Naive B cell (primary cell): ENCODE data around the gene FOCAD. TPM values are rescaled to one million over a fixed set of nuclear protein-coding genes. Genes with fewer than 3 reads are reported as not detected.
A peak's percentile ranks its signal among the peaks of the same experiment; 100 is the strongest.

Source experiments
- ATAC-seq, 2 donors: fragments of 150-1000 bp; cut with Tn5 transposase; 2 replicates each; pipeline ENCODE4 v1.10.0; 2021; ENCODE audit warnings: low read depth in 2 of 2, mild to moderate bottlenecking in 2 of 2, moderate library complexity in 2 of 2
- DNase-seq: peaks from one replicate; pipeline ENCODE4 v3.0.0; 2022
- H3K27ac Mint-ChIP-seq, 6 donors: one replicate each; pipeline ENCODE4 v1.8.0; 2020 to 2022; ENCODE audit warnings: mild to moderate bottlenecking in 6 of 6, mixed read lengths in 6 of 6, moderate library complexity in 5 of 6, inconsistent platforms in 2 of 6
- H3K27me3 Mint-ChIP-seq, 3 donors: one replicate each; pipeline ENCODE4 v1.8.0; 2021 to 2022; ENCODE audit warnings: mixed read lengths in 3 of 3, mild to moderate bottlenecking in 1 of 3
- H3K36me3 Mint-ChIP-seq, 2 donors: one replicate each; pipeline ENCODE4 v1.8.0; 2020 to 2022; ENCODE audit warnings: mixed read lengths in 2 of 2, inconsistent platforms in 1 of 2, mild to moderate bottlenecking in 1 of 2
- H3K4me1 Mint-ChIP-seq, 3 donors: one replicate each; pipeline ENCODE4 v1.8.0; 2020 to 2022; ENCODE audit warnings: mixed read lengths in 3 of 3, inconsistent platforms in 1 of 3, mild to moderate bottlenecking in 1 of 3, moderate library complexity in 1 of 3
- H3K4me3 Mint-ChIP-seq, 8 donors: one replicate each; pipeline ENCODE4 v1.8.0; 2020 to 2022; ENCODE audit warnings: mild to moderate bottlenecking in 8 of 8, mixed read lengths in 8 of 8, moderate library complexity in 8 of 8, inconsistent platforms in 2 of 8
- H3K9me3 Mint-ChIP-seq, 7 donors: one replicate each; pipeline ENCODE4 v1.8.0; 2020 to 2022; ENCODE audit warnings: mixed read lengths in 7 of 7, mild to moderate bottlenecking in 5 of 7, inconsistent platforms in 2 of 7, moderate library complexity in 1 of 7
- polyA plus RNA-seq, 6 donors: library from polyadenylated mRNA; unstranded; fragments of 300-500 nt; fragmentation: Illumina TruSeq; gene quantifications; one replicate each; pipeline ENCODE4 v1.2.3, GENCODE V29; 2021; ENCODE audit warnings: low read depth in 6 of 6

FOCAD gene
- polyA plus RNA-seq, 6 donors from 2014 or later = 3.0 to 9.2 (median 5.5) TPM

DNA sequence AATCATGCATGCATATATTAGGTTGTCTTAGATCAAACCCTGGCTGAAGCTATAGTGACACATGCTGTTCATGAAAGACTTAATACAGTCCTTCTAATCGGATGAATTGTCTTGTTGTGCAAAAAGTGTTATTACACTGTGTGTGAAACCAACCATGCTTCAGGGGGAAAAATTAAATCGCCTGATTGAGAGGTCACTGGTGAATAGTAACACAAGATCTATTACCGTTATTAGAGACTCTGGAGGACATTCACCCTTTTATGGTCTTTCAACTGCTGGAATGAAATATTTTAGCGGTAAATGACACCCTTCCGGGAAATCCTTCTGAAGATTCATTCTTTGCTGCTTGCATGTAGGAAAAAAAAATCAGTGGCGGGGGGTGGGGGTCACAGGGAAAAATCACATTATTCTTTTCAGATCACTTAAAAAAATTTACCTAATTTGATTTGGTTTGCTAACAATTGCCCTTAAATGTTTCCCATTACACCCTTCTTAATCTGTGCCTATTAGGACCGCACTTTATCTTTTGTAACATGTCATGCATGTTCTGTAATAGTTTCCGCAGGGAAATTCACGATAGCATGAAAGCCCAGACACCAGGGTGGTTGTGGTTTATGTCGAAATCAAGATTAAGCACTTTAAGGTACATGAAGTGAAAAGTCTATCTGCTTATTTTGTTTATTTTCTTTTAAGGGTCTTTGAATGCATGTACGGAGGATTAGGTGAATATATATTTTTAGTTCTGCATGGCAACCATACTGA lies 120.6 kb downstream of the FOCAD start:
- ATAC-seq (no peak), DNase-seq (no peak)
- no peak overlapping the region for H3K4me3 Mint-ChIP-seq
- no peaks in the 10 kb centered on the region for H3K27me3 Mint-ChIP-seq
- H3K36me3 Mint-ChIP-seq = no peaks in the 10 kb centered on the region
- H3K27ac Mint-ChIP-seq = peak overlapping the region in 1 of 6 donors; percentile 7
- H3K4me1 Mint-ChIP-seq = peaks cover 0 to 7% (median 0%) of the 10 kb centered on the region in 3 donors
- peaks cover 0 to 2% (median 0%) of the 10 kb centered on the region in 7 donors for H3K9me3 Mint-ChIP-seq

DNA sequence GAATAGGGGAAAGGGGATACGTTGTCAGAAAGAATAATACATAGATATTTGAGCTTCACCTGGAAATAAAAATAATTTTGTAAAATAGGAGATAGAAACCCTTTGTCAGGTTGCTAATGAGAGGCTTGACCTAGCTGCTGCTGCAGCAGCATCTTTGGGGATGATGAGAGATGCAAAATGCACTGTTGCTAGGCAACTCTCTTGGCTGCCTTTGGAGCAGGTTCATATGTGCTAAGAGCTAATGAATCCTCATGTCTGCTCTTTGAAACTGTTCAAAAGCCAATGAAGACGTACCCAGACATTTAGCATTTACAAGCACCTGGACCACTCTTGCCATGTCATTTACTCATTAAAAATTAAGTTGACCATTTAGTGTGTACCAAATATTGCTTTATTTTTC lies 121.7 kb downstream of the FOCAD start:
- H3K4me3 Mint-ChIP-seq = no peak overlapping the region
- H3K36me3 Mint-ChIP-seq = no peaks in the 10 kb centered on the region
- DNase-seq (no peak), ATAC-seq (no peak)
- no peaks in the 10 kb centered on the region for H3K9me3 Mint-ChIP-seq
- H3K4me1 Mint-ChIP-seq = peaks cover 0 to under 1% (median 0%) of the 10 kb centered on the region in 3 donors
- no peaks in the 10 kb centered on the region for H3K27me3 Mint-ChIP-seq
- H3K27ac Mint-ChIP-seq = no peak overlapping the region

DNA sequence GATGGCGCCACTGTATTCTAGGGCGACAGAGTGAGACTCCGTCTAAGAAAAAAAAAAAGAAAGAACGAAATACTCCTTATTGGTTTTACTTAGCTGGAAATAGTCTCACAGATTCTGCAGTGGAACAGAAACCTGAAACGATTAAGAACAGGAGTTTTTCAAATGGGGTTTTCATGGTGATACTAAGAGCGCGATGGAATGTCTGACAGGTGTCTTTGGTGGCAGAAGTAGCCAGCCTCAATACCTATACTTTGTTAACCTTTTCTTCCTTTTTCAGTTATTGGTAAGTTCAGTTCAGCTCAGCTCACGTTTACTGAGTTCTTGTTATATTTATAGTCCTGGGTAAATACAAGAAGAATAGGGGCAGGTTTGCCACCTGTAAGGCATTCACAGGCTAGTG lies 123.9 kb downstream of the FOCAD start:
- Mint-ChIP-seq H3K4me3 (no peak overlapping the region), H3K9me3 (no peaks in the 10 kb centered on the region), H3K27ac (no peak overlapping the region), H3K27me3 (no peaks in the 10 kb centered on the region), H3K36me3 (no peaks in the 10 kb centered on the region), H3K4me1 (no peaks in the 10 kb centered on the region)
- DNase-seq (no peak), ATAC-seq (no peak)

DNA sequence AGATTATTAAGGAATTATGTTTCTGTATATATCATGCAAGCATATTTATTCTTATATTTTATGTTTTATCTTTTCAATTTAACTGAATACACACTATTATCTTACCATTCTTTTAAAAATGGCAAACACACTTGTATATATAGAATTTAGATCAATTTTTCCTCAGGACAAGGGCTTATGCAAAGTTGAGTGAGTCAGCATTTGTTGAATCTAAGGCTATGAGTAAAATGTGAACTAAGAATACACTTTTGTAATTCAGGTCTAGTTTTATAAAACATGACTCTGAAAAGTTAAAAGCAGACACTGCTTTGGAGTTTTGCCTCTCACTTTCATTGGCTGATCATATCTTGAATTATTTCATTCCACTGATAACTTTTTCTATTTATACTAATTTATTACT lies 127.8 kb downstream of the FOCAD start:
- ATAC-seq = no peak
- Mint-ChIP-seq H3K4me1 (peaks cover 7 to 8% (median 8%) of the 10 kb centered on the region in 3 donors), H3K9me3 (no peaks in the 10 kb centered on the region), H3K27me3 (no peaks in the 10 kb centered on the region), H3K27ac (no peak overlapping the region), H3K36me3 (no peaks in the 10 kb centered on the region), H3K4me3 (no peak overlapping the region)
- DNase-seq = no peak

DNA sequence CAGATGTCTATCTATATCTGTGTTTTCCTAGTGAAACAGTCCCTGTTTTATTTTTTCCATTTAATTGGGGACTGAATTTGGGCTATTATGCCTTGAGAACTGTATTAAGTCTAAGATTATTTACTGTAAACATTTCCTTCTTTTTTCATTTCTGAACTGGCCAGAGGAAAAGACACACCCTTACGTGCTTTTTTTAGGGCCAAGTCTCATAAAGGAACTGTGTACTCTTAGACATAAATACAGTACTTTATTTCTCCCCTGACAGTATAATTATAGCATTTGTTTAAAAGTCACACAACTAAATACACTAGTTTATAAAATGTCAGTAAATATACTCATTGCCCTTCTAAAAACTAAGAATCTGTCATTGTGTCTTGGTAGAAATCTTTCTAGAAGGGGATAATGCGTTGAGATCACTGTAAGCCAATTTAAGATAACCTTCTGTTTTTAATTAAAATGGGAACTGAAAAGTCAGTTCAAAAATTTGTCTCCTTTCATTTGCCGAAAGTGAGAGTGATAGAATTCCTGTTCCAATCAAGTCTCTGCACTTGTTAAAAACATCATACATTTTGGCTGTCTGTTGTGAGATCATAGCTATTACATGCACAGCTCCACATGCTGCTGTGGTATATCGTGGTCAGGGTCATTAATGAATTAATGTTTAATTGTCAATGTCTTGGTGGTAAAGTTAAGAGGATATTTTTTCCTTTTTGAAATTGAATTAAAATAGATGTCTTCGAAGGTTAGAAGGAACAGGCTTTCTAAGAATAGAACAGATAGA lies 132.1 kb downstream of the FOCAD start:
- peaks cover 7 to 12% (median 8%) of the 10 kb centered on the region in 3 donors for H3K4me1 Mint-ChIP-seq
- peak overlapping the region in 4 of 6 donors; percentile 4 to 44 (median 8) for H3K27ac Mint-ChIP-seq
- DNase-seq = no peak
- H3K9me3 Mint-ChIP-seq = no peaks in the 10 kb centered on the region
- no peak for ATAC-seq
- peak overlapping the region in 3 of 8 donors; percentile 17 to 58 (median 27) for H3K4me3 Mint-ChIP-seq
- no peaks in the 10 kb centered on the region for H3K27me3 Mint-ChIP-seq
- H3K36me3 Mint-ChIP-seq = no peaks in the 10 kb centered on the region

DNA sequence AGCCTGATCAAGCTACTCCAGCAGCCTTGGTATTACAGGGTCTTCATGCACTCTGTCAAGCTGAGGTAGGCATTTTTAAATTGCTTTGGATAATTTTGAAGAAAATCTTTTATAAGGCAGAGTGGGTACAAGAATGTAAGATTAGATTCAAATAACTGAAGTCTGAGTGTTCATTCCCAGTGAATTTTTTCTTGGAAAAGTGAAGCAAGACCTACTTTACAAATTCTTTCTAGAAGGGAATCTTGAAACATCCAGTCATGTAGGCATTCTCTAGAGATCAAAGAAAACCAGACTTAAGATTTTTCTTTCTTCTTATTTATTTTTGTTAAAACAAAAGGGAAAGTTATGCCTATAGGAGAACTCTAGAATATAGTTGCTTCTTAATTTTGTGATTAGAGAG lies 139.0 kb downstream of the FOCAD start:
- Mint-ChIP-seq H3K27me3 (no peaks in the 10 kb centered on the region), H3K36me3 (peaks cover 10 to 30% of the 10 kb centered on the region in 2 donors), H3K4me1 (no peaks in the 10 kb centered on the region), H3K9me3 (no peaks in the 10 kb centered on the region), H3K27ac (no peak overlapping the region), H3K4me3 (no peak overlapping the region)
- ATAC-seq (no peak), DNase-seq (no peak)

DNA sequence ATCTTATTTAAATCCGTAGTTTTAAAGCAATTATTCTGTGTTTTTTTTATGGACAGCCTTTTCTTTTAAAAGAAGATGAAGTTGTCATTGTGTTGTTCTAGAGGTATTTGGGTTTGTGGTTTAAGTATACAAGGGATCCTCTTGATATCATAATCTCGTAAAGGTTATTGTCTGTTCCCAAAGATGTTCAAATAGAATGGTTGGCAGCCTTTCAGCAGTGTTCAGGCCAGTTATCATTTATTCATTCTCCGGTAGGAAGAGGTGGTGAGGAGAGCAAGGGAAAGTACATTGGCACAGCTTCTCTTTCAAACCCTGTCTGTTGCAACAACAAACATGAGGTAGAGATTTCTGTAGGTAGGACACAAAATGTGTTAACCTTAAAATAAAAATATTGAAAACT lies 147.0 kb downstream of the FOCAD start:
- Mint-ChIP-seq H3K27ac (no peak overlapping the region), H3K36me3 (peaks cover 10 to 16% of the 10 kb centered on the region in 2 donors), H3K9me3 (peaks cover 0 to 4% (median 0%) of the 10 kb centered on the region in 7 donors), H3K4me3 (no peak overlapping the region), H3K27me3 (no peaks in the 10 kb centered on the region), H3K4me1 (no peaks in the 10 kb centered on the region)
- no peak for ATAC-seq
- no peak for DNase-seq

DNA sequence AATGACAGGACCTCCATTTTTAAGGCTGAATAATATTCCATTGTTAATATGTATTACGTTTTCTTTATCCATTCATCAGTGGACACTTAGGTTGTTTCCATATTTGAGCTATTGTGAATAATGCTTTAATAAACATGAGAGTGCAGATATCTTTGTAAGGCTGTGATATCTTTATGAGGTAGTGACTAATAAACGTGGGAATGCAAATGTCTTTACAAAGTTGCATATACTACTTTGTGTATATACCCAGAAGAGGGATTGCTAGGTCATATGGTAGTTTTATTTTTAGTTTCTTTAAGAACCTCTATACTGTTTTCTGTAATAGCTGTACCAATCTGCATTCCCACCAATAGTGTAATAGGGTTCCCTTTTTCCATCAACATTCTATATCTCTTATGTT lies 148.7 kb downstream of the FOCAD start:
- DNase-seq (no peak), ATAC-seq (no peak)
- Mint-ChIP-seq H3K27me3 (no peaks in the 10 kb centered on the region), H3K9me3 (peaks cover 0 to 4% (median 0%) of the 10 kb centered on the region in 7 donors), H3K27ac (no peak overlapping the region), H3K36me3 (peaks cover under 1 to 2% of the 10 kb centered on the region in 2 donors), H3K4me1 (no peaks in the 10 kb centered on the region), H3K4me3 (no peak overlapping the region)

DNA sequence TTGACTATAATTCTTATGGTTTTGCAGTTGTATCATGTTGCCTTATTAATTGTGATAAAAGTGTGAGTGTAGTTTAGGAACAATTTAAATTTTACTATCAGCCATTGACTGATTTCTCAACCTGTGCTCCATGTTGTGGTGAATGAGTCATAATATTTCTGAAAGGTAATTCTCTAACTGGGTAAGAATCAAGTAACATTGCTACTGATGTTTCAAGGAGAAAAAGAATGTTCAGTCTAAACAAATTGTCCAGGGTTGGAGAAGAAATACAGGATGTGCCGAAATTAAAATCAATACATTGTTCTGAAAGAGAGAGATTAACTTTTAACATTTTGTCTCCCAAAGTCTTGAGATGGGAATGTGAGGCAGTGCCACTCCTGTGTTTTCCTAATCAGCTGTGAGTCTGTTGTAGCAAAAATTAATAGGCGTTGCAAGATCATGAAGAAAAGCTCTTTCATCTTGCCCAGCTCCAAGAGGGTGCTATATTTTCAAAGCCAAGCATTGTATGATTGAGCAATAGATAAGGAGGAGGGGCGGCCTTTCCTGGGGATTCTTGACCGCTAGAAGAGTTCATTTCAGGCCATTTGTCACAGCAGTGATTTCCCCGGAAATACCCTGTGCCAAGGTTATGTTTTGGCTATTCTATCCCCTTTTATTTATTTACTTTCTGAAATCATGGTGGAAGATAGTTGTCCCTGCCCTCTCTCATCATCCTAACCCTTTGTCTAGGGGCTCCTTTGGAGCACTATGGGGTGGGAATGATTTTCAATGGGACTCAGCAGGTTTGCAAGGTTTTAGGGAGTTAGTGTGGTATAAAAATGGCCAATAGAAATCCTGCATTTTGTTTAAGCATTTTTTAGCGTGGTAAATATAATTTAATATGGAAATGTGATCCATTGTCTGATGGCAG lies 151.6 kb downstream of the FOCAD start:
- Mint-ChIP-seq H3K36me3 (no peaks in the 10 kb centered on the region), H3K4me1 (no peaks in the 10 kb centered on the region), H3K27ac (no peak overlapping the region), H3K4me3 (no peak overlapping the region), H3K9me3 (peaks cover 0 to 2% (median 0%) of the 10 kb centered on the region in 7 donors), H3K27me3 (no peaks in the 10 kb centered on the region)
- DNase-seq = no peak
- ATAC-seq = no peak

DNA sequence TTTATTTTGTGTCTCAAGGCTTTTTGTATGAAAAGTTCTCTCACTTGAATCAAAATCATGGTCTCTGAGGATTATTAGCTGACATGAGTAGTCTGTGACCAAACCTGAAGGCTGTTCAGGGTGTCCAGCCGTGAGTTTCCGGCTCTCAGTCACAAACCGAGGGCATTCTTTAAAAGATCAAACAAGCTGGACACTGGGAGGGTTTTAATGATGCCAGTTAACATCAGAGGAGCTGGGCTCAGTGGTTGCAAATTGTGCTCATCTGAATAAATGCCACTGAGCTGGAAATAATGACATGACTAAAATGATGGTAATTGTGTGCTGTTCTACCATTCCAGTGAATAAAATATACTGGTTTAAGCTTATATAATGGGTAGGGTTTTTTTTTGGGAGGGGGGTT lies 153.1 kb downstream of the FOCAD start:
- H3K36me3 Mint-ChIP-seq = peaks cover 9% of the 10 kb centered on the region in 2 donors
- peaks cover 0 to 10% (median 3%) of the 10 kb centered on the region in 7 donors for H3K9me3 Mint-ChIP-seq
- no peak overlapping the region for H3K4me3 Mint-ChIP-seq
- DNase-seq (no peak), ATAC-seq (no peak)
- no peaks in the 10 kb centered on the region for H3K27me3 Mint-ChIP-seq
- no peak overlapping the region for H3K27ac Mint-ChIP-seq
- H3K4me1 Mint-ChIP-seq = no peaks in the 10 kb centered on the region

DNA sequence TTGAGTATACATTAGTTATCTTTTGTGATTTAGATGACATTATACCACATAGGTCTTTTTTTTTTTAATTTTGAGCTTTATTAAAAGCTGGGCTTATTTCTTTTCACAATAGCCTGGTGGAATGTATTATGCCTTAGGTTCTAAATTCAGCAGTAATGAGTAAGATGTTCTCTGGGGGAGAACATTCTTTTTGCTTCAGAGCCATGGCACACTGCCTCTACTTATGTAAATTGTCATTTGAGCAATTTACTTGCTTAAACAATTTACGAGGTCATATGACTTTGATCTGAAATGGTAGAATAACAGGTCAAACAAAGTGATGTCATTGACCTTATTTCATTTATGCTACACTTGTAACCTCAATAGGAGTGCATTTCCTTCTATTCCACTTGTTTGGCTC lies 154.2 kb downstream of the FOCAD start:
- Mint-ChIP-seq H3K27ac (no peak overlapping the region), H3K36me3 (peaks cover 13 to 16% of the 10 kb centered on the region in 2 donors), H3K9me3 (peaks cover 0 to 20% (median 8%) of the 10 kb centered on the region in 7 donors), H3K27me3 (no peaks in the 10 kb centered on the region), H3K4me1 (no peaks in the 10 kb centered on the region), H3K4me3 (no peak overlapping the region)
- ATAC-seq = no peak
- no peak for DNase-seq

DNA sequence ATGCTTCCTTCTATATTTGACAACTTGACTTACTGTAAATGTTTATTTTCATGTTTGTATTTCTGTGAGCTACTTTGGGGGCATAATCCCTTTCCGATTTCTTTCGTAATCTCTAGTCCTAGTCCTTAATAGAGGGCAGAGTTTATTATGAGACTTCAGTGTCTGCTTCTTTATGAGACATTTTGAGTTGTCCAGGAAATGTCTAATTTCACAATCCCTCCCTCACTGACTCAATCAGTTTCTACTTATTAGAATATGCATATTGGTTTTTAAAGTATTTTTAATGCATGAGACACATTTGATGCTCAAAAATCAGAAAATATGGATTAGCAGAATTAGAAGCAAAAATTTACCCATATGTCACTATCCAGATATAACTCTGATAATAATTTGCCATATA lies 160.9 kb downstream of the FOCAD start:
- H3K4me1 Mint-ChIP-seq = peaks cover 0 to 5% (median 0%) of the 10 kb centered on the region in 3 donors
- no peak overlapping the region for H3K4me3 Mint-ChIP-seq
- peaks cover 16 to 17% of the 10 kb centered on the region in 2 donors for H3K36me3 Mint-ChIP-seq
- DNase-seq (no peak), ATAC-seq (no peak)
- peaks cover 0 to 20% (median 6%) of the 10 kb centered on the region in 7 donors for H3K9me3 Mint-ChIP-seq
- no peak overlapping the region for H3K27ac Mint-ChIP-seq
- H3K27me3 Mint-ChIP-seq = no peaks in the 10 kb centered on the region

DNA sequence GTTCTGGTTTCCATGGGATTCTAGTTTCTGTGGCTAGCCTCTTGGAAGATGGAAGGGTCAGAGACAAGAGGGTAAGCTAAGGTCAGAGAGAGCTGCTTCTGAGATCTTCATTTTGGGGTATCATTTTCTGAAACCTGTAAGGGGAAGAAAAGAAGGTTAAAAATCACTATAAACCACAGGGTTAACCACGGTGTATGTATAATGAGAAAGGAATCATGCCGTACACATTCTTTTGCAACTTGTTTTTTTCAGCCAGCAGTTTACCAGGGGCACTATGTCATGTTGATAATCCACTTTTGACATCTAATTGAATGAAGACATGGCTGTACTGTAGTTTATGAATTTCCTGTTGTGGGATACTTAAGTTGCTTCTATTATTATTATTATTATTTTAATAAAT lies 164.4 kb downstream of the FOCAD start:
- Mint-ChIP-seq H3K4me3 (peak overlapping the region in 1 of 8 donors; percentile 42), H3K4me1 (peaks cover 0 to 5% (median 0%) of the 10 kb centered on the region in 3 donors), H3K27me3 (no peaks in the 10 kb centered on the region), H3K36me3 (peaks cover 0 to 4% of the 10 kb centered on the region in 2 donors), H3K27ac (no peak overlapping the region), H3K9me3 (no peaks in the 10 kb centered on the region)
- no peak for DNase-seq
- no peak for ATAC-seq
